GM12891 (cell line): ENCODE data around the gene PJA2.

Source experiments
- POLR2A ChIP-seq: IDR thresholded peaks from 2 replicates; pipeline ENCODE4 v1.6.1; 2011; ENCODE audit warnings: low read depth, low read length, control low read depth
- POLR2AphosphoS5 ChIP-seq: IDR thresholded peaks from 2 replicates; pipeline ENCODE4 v1.6.1; 2011; ENCODE audit warnings: low read depth, low read length, control low read depth

GRCh38 chr5:109408991-109409843 lies 557 bp downstream of the PJA2 start:
- peak; percentile 86 for TF ChIP-seq POLR2A
- peak; percentile 91 for TF ChIP-seq POLR2AphosphoS5
